Fibroblast of lung (primary cell): Measurements from ENCODE around the gene SLC9B2. TPM values are rescaled to one million over a fixed set of nuclear protein-coding genes. Genes with fewer than 3 reads are reported as not detected.
A peak's percentile ranks its signal among the peaks of the same experiment; 100 is the strongest.

ENCODE experiments used
- DNase-seq, 2 donors: peaks; one replicate each; pipeline versions ENCODE4 v3.0.0 to v3.0.0-alpha.2; 2010; ENCODE audit warnings: low read depth in 2 of 2
- H2AFZ ChIP-seq: 2 replicates; pipeline ENCODE4 v1.5.1; 2012; ENCODE audit warnings: low read length, control low read depth, inconsistent platforms
- H3K27ac ChIP-seq: 2 replicates; pipeline ENCODE4 v1.5.1; 2011; ENCODE audit warnings: low read length, control low read depth; ENCODE audit not compliant: insufficient read depth
- H3K27me3 ChIP-seq: 2 replicates; pipeline ENCODE4 v1.5.1; 2011; ENCODE audit warnings: mild to moderate bottlenecking, low read length; ENCODE audit not compliant: control insufficient read depth, insufficient read depth
- H3K36me3 ChIP-seq: 2 replicates; pipeline ENCODE4 v1.5.1; 2011; ENCODE audit warnings: low read length; ENCODE audit not compliant: control insufficient read depth, insufficient read depth
- H3K4me1 ChIP-seq: 2 replicates; pipeline ENCODE4 v1.5.1; 2011; ENCODE audit warnings: low read length; ENCODE audit not compliant: control insufficient read depth, insufficient read depth; ENCODE audit errors: extremely low read depth
- H3K4me2 ChIP-seq: 2 replicates; pipeline ENCODE4 v1.5.1; 2011; ENCODE audit warnings: low read length, control low read depth; ENCODE audit not compliant: insufficient read depth; ENCODE audit errors: extremely low read depth
- H3K4me3 ChIP-seq, 4 experiments: fragments of 200-600 bp in 1 of 4; sonication (generic) in 1 of 4; replicated peaks in 1 of 4; 2 replicates each; pipeline ENCODE4 v1.5.1; 2011 to 2016; ENCODE audit warnings: low read length in 4 of 4, low read depth in 3 of 4, mild to moderate bottlenecking in 3 of 4, control low read depth in 2 of 4, inconsistent platforms in 1 of 4, mixed read lengths in 1 of 4; ENCODE audit not compliant: insufficient read depth in 1 of 4; ENCODE audit errors: control extremely low read depth in 1 of 4
- H3K79me2 ChIP-seq: 2 replicates; pipeline ENCODE4 v1.5.1; 2012; ENCODE audit warnings: mild to moderate bottlenecking, low read length, inconsistent platforms; ENCODE audit not compliant: control insufficient read depth, insufficient read depth
- H3K9ac ChIP-seq: 2 replicates; pipeline ENCODE4 v1.5.1; 2011; ENCODE audit warnings: mild to moderate bottlenecking, low read length, control low read depth; ENCODE audit not compliant: insufficient read depth
- H3K9me3 ChIP-seq: 2 replicates; pipeline ENCODE4 v1.5.1; 2012; ENCODE audit warnings: low read depth, low read length; ENCODE audit not compliant: control insufficient read depth, insufficient read depth
- H4K20me1 ChIP-seq: 2 replicates; pipeline ENCODE4 v1.5.1; 2011; ENCODE audit warnings: low read length; ENCODE audit not compliant: control insufficient read depth, insufficient read depth; ENCODE audit errors: extremely low read depth
- EZH2 ChIP-seq: IDR thresholded peaks from 2 replicates; pipeline ENCODE4 v1.5.1; 2012; ENCODE audit warnings: low read length, control low read depth, mild to moderate bottlenecking; ENCODE audit errors: missing control alignments
- polyA plus RNA-seq, 2 donors: library from polyadenylated mRNA; depleted of rRNA in 1 of 2; stranded (reverse) in 1 of 2; unstranded in 1 of 2; fragments of >200 nt; gene quantifications; 2 replicates each; pipeline ENCODE4 v1.2.1, GENCODE V29; 2011 to 2012; ENCODE audit warnings: missing spikeins in 1 of 2
- total RNA-seq: library from RNA; depleted of rRNA; stranded (reverse); fragments of >200 nt; gene quantifications from 2 replicates; pipeline ENCODE4 v1.2.1, GENCODE V29; 2014
- TF ChIP-seq, protein P1 (sequence below), 2 donors: IDR thresholded peaks in 1 of 2; conservative IDR thresholded peaks in 1 of 2; 1 replicate in 1 of 2; 2 replicates in 1 of 2; pipeline ENCODE4 v1.5.1; 2011 to 2012; ENCODE audit warnings: low read length in 2 of 2, control low read depth in 1 of 2, inconsistent platforms in 1 of 2, low read depth in 1 of 2, mild to moderate bottlenecking in 1 of 2

The SLC9B2 gene
- total and polyA plus RNA-seq, 2 donors (not counting 1 experiment from before 2014, with no cell fraction given), result 14.8 to 17.5 TPM

- Histone ChIP-seq H3K4me3 (no peak overlapping the region), H3K9ac (no peak overlapping the region), H3K4me1 (no peaks in the 10 kb centered on the region), H3K79me2 (no peaks in the 10 kb centered on the region), H4K20me1 (no peaks in the 10 kb centered on the region), H2AFZ (no peak overlapping the region), H3K27ac (no peak overlapping the region), H3K27me3 (no peaks in the 10 kb centered on the region), H3K36me3 (no peaks in the 10 kb centered on the region), H3K4me2 (no peak overlapping the region), H3K9me3 (no peaks in the 10 kb centered on the region)
- no peak for DNase-seq
- TF ChIP-seq, protein P1, sequence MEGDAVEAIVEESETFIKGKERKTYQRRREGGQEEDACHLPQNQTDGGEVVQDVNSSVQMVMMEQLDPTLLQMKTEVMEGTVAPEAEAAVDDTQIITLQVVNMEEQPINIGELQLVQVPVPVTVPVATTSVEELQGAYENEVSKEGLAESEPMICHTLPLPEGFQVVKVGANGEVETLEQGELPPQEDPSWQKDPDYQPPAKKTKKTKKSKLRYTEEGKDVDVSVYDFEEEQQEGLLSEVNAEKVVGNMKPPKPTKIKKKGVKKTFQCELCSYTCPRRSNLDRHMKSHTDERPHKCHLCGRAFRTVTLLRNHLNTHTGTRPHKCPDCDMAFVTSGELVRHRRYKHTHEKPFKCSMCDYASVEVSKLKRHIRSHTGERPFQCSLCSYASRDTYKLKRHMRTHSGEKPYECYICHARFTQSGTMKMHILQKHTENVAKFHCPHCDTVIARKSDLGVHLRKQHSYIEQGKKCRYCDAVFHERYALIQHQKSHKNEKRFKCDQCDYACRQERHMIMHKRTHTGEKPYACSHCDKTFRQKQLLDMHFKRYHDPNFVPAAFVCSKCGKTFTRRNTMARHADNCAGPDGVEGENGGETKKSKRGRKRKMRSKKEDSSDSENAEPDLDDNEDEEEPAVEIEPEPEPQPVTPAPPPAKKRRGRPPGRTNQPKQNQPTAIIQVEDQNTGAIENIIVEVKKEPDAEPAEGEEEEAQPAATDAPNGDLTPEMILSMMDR (conservative IDR thresholded peaks at IDR 0.05 in 1 of 2, IDR thresholded peaks at IDR 0.05 in 1 of 2; ENCODE audit: low read depth in 1 of 2, low read length in 2 of 2), result no peak
- TF ChIP-seq EZH2, result no peak
Measured at GRCh38 chr4:103052779-103053178, 23.8 kb downstream of the SLC9B2 start.

GRCh38 chr4:103052145-103052544, 24.4 kb downstream of the SLC9B2 start:
- H3K36me3 ChIP-seq, result no peaks in the 10 kb centered on the region
- no peak overlapping the region for H3K27ac ChIP-seq
- no peak overlapping the region for H3K9ac ChIP-seq
- H3K4me2 ChIP-seq, result no peak overlapping the region
- H3K79me2 ChIP-seq, result no peaks in the 10 kb centered on the region
- H3K4me3 ChIP-seq, result no peak overlapping the region
- no peaks in the 10 kb centered on the region for H3K27me3 ChIP-seq
- H4K20me1 ChIP-seq, result no peaks in the 10 kb centered on the region
- TF ChIP-seq, protein P1 (conservative IDR thresholded peaks at IDR 0.05 in 1 of 2, IDR thresholded peaks at IDR 0.05 in 1 of 2; ENCODE audit: low read depth in 1 of 2, low read length in 2 of 2), result no peak
- TF ChIP-seq EZH2, result no peak
- no peaks in the 10 kb centered on the region for H3K9me3 ChIP-seq
- no peaks in the 10 kb centered on the region for H3K4me1 ChIP-seq
- H2AFZ ChIP-seq, result no peak overlapping the region
- DNase-seq, result no peak

DNA sequence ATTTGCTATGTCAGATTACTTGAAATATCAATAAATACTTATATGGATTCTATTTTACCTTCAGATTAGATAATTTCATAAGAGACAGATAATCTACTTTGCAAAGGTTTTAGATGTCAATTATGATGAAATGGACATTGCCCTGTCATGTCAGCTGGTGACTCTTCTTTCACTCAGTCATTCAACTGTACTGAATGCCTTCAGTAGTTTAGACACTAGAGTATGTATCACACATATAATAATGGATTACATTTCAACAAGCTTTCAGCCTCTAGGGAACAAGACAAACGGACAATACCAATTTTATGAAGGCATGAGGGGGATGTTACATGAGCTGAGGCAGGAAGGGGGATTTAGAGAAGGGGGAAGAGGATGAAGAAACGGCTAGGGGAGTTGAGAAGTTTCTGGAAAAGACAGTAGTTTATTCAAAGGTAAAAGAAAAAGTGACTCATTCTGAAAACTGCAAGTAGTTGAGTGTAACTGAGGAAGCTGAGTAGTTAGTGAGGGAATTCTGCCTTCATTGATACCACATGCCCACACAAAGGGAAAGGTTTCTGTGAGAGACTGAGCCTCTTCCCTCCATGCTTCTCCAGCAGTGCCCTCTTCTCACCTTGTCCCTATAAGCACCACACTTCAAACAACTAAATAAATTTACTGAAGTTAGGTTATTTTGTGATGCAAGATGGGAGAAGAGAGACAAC, 25.7 kb downstream of the SLC9B2 start:
- Histone ChIP-seq H3K36me3 (no peaks in the 10 kb centered on the region), H3K79me2 (no peaks in the 10 kb centered on the region), H3K4me2 (no peak overlapping the region), H4K20me1 (no peaks in the 10 kb centered on the region), H3K4me1 (no peaks in the 10 kb centered on the region), H3K4me3 (no peak overlapping the region), H3K27ac (no peak overlapping the region), H3K27me3 (no peaks in the 10 kb centered on the region), H3K9me3 (no peaks in the 10 kb centered on the region), H3K9ac (no peak overlapping the region), H2AFZ (no peak overlapping the region)
- DNase-seq, result peak in 1 of 2 donors; percentile 11
- no peak for TF ChIP-seq EZH2
- TF ChIP-seq, protein P1 (conservative IDR thresholded peaks at IDR 0.05 in 1 of 2, IDR thresholded peaks at IDR 0.05 in 1 of 2; ENCODE audit: low read depth in 1 of 2, low read length in 2 of 2), result no peak
